ENCODE results near the gene GDF9. TPM values are rescaled to one million over a fixed set of nuclear protein-coding genes. Genes with fewer than 3 reads are reported as not detected.

Gene GDF9
- total RNA-seq, 2 donors from 2014 or later, result 0.26 to 0.33 TPM

GRCh38 chr5:132854301-132854700 lies 12.0 kb downstream of the GDF9 start:
- H3K36me3 ChIP-seq (replicated peaks in 1 of 2; ENCODE audit: insufficient read depth in 1 of 2, low read depth in 2 of 2), result no peaks in the 10 kb centered on the region
- 6 to 9% methylated on average over 3 of the region's 3 CpGs for WGBS, 2 donors
- TF ChIP-seq CTCF (IDR thresholded peaks at IDR 0.05) (no peak), POLR2A (IDR thresholded peaks at IDR 0.05) (no peak)
- H3K4me1 ChIP-seq, result peaks cover 24% of the 10 kb centered on the region
- H3K27me3 ChIP-seq, result no peaks in the 10 kb centered on the region
- no peaks in the 10 kb centered on the region for H3K9me3 ChIP-seq
- no peak for DNase-seq
- intact Hi-C loops (cut with DNase I), result no loop called here
- H3K27ac ChIP-seq, result peak overlapping the region in 2 of 4 donors; percentile 53 to 72
- peak; percentile 59 for ATAC-seq
- H3K4me3 ChIP-seq, result no peak overlapping the region

DNA sequence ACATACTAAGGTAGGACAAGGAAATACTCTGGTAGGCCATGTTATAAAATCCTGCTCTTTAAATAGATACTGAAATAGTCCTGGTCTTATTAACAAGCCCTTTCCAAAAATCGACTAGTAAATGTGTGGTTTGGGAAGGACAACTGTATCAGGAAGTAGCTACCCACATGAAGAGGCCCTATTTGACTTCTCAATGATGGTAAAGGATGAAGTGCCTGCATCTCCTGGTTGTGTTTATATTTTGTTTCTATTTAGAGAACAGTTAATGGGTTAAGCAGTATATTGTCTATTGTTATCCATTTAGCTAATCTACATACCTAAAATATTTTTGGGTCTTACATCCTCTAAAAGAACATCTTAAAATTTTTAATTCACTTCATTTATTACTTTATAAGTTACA lies 12.5 kb downstream of the GDF9 start:
- Histone ChIP-seq H3K27me3 (no peaks in the 10 kb centered on the region), H3K4me3 (no peak overlapping the region), H3K4me1 (peaks cover 24% of the 10 kb centered on the region), H3K9me3 (no peaks in the 10 kb centered on the region), H3K27ac (peak overlapping the region in 3 of 4 donors; percentile 15 to 72 (median 50)), H3K36me3 (replicated peaks in 1 of 2; ENCODE audit: insufficient read depth in 1 of 2, low read depth in 2 of 2) (no peaks in the 10 kb centered on the region)
- WGBS, 2 donors, result 10 to 22% methylated on average over 1 of the region's 1 CpG
- DNase-seq (no peak), ATAC-seq (no peak)
- no peak for TF ChIP-seq CTCF (IDR thresholded peaks at IDR 0.05)
- no peak for TF ChIP-seq POLR2A (IDR thresholded peaks at IDR 0.05)
- intact Hi-C loops (cut with DNase I), result no loop called here

- ATAC-seq (peak; percentile 86), DNase-seq (peak; percentile 31 to 57 (median 48))
- no peak for TF ChIP-seq CTCF (IDR thresholded peaks at IDR 0.05)
- peak in 1 of 3 donors; percentile 18 for TF ChIP-seq POLR2A (IDR thresholded peaks at IDR 0.05)
- Histone ChIP-seq H3K27ac (peak overlapping the region; percentile 12 to 72 (median 32)), H3K27me3 (no peaks in the 10 kb centered on the region), H3K4me3 (no peak overlapping the region), H3K4me1 (peaks cover 24% of the 10 kb centered on the region), H3K9me3 (no peaks in the 10 kb centered on the region), H3K36me3 (replicated peaks in 1 of 2; ENCODE audit: insufficient read depth in 1 of 2, low read depth in 2 of 2) (no peaks in the 10 kb centered on the region)
- WGBS, 2 donors, result 59 to 61% methylated on average over 3 of the region's 3 CpGs
- intact Hi-C loops (cut with DNase I), result no loop called here
Measured at GRCh38 chr5:132853323-132853722, 12.9 kb downstream of the GDF9 start.

DNA sequence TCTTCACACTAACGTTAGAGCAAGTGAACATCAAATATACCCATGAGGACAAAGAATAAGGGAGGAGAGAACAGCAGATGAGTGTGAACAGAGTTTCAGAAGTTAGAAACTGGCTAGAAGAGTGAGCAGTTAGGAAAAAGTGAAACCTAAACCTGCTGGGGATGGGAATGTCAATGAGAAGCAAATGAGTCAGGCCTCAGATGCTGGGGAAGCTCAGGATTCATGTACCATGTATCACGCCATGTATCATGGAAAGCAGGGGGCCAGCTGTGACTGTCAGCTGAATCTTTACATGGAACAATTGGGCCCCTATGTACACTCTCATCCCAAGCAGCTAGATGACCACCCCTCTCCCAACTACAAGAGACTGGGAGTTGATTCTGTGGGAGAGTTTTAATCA lies 16.2 kb downstream of the GDF9 start:
- peak overlapping the region in 3 of 4 donors; percentile 14 to 50 (median 44) for H3K27ac ChIP-seq
- intact Hi-C loops (cut with DNase I), result no loop called here
- no peak for ATAC-seq
- WGBS, 2 donors, result 54 to 71% methylated on average over 2 of the region's 2 CpGs
- DNase-seq, result no peak
- H3K4me1 ChIP-seq, result peaks cover 24% of the 10 kb centered on the region
- TF ChIP-seq POLR2A (IDR thresholded peaks at IDR 0.05) (no peak), CTCF (IDR thresholded peaks at IDR 0.05) (no peak)
- no peaks in the 10 kb centered on the region for H3K36me3 ChIP-seq (replicated peaks in 1 of 2; ENCODE audit: insufficient read depth in 1 of 2, low read depth in 2 of 2)
- H3K4me3 ChIP-seq, result no peak overlapping the region
- H3K27me3 ChIP-seq, result no peaks in the 10 kb centered on the region
- no peaks in the 10 kb centered on the region for H3K9me3 ChIP-seq

GRCh38 chr5:132849347-132849746 lies 16.9 kb downstream of the GDF9 start:
- DNase-seq (peak in 1 of 4 donors; percentile 10), ATAC-seq (peak; percentile 63)
- no peaks in the 10 kb centered on the region for H3K9me3 ChIP-seq
- intact Hi-C loops (cut with DNase I), result no loop called here
- TF ChIP-seq POLR2A (IDR thresholded peaks at IDR 0.05), result no peak
- no peak for TF ChIP-seq CTCF (IDR thresholded peaks at IDR 0.05)
- H3K4me3 ChIP-seq, result no peak overlapping the region
- no peaks in the 10 kb centered on the region for H3K36me3 ChIP-seq (replicated peaks in 1 of 2; ENCODE audit: insufficient read depth in 1 of 2, low read depth in 2 of 2)
- H3K27me3 ChIP-seq, result no peaks in the 10 kb centered on the region
- WGBS, 2 donors, result 20 to 28% methylated on average over 1 of the region's 1 CpG
- peaks cover 24% of the 10 kb centered on the region for H3K4me1 ChIP-seq
- peak overlapping the region in 3 of 4 donors; percentile 14 to 50 (median 44) for H3K27ac ChIP-seq
